ENCODE data around the gene GNAI1. TPM values are rescaled to one million over a fixed set of nuclear protein-coding genes. Genes with fewer than 3 reads are reported as not detected.
A peak's percentile ranks its signal among the peaks of the same experiment; 100 is the strongest.
"Not testable (repeated sequence)": the region's sequence is repeated elsewhere in the genome, so short reads cannot be mapped to it uniquely, and the experiment has no call there.

Gene GNAI1
- total RNA-seq, 1 donor from 2014 or later: 99.2 TPM

- not testable (repeated sequence) for DNase-seq (ENCODE audit: low spot score)
Observed at GRCh38 chr7:80157770-80158169, 23.1 kb downstream of the GNAI1 start.

GRCh38 chr7:80159802-80160201 is 25.2 kb downstream of the GNAI1 start:
- DNase-seq (ENCODE audit: low spot score): no peak

- no peak for DNase-seq (ENCODE audit: low spot score)
Observed at GRCh38 chr7:80161466-80161865, 26.8 kb downstream of the GNAI1 start.

GRCh38 chr7:80165177-80165576 is 30.5 kb downstream of the GNAI1 start:
- no peak for DNase-seq (ENCODE audit: low spot score)

GRCh38 chr7:80170445-80170844 is 35.8 kb downstream of the GNAI1 start:
- no peak for DNase-seq (ENCODE audit: low spot score)

GRCh38 chr7:80172387-80172786 is 37.8 kb downstream of the GNAI1 start:
- no peak for DNase-seq (ENCODE audit: low spot score)

- no peak for DNase-seq (ENCODE audit: low spot score)
Observed at GRCh38 chr7:80175744-80176143, 41.1 kb downstream of the GNAI1 start.

GRCh38 chr7:80181411-80181810 is 46.8 kb downstream of the GNAI1 start:
- DNase-seq (ENCODE audit: low spot score): no peak

- DNase-seq (ENCODE audit: low spot score): no peak
Observed at GRCh38 chr7:80182630-80183276, 48.1 kb downstream of the GNAI1 start.

GRCh38 chr7:80183351-80183750 is 48.7 kb downstream of the GNAI1 start:
- no peak for DNase-seq (ENCODE audit: low spot score)

GRCh38 chr7:80183900-80184685 is 49.5 kb downstream of the GNAI1 start:
- DNase-seq (ENCODE audit: low spot score): no peak

GRCh38 chr7:80184693-80185092 is 50.1 kb downstream of the GNAI1 start:
- DNase-seq (ENCODE audit: low spot score): no peak

- no peak for DNase-seq (ENCODE audit: low spot score)
Observed at GRCh38 chr7:80185571-80185970, 50.9 kb downstream of the GNAI1 start.

GRCh38 chr7:80186721-80187120 is 52.1 kb downstream of the GNAI1 start:
- DNase-seq (ENCODE audit: low spot score): no peak

- no peak for DNase-seq (ENCODE audit: low spot score)
Observed at GRCh38 chr7:80187279-80187678, 52.6 kb downstream of the GNAI1 start.

- no peak for DNase-seq (ENCODE audit: low spot score)
Observed at GRCh38 chr7:80187727-80188126, 53.1 kb downstream of the GNAI1 start.

- DNase-seq (ENCODE audit: low spot score): no peak
Observed at GRCh38 chr7:80189638-80190037, 55.0 kb downstream of the GNAI1 start.

- DNase-seq (ENCODE audit: low spot score): no peak
Observed at GRCh38 chr7:80197627-80198026, 63.0 kb downstream of the GNAI1 start.

GRCh38 chr7:80199051-80199450 is 64.4 kb downstream of the GNAI1 start:
- DNase-seq (ENCODE audit: low spot score): no peak

- DNase-seq (ENCODE audit: low spot score): no peak
Observed at GRCh38 chr7:80204454-80204853, 69.8 kb downstream of the GNAI1 start.

GRCh38 chr7:80204919-80205318 is 70.3 kb downstream of the GNAI1 start:
- DNase-seq (ENCODE audit: low spot score): no peak

GRCh38 chr7:80206763-80207162 is 72.1 kb downstream of the GNAI1 start:
- no peak for DNase-seq (ENCODE audit: low spot score)

GRCh38 chr7:80207501-80207900 is 72.9 kb downstream of the GNAI1 start:
- peak; percentile 31 for DNase-seq (ENCODE audit: low spot score)
